PC-3 (cell line): ENCODE data around the gene TAF1C. TPM values are rescaled to one million over a fixed set of nuclear protein-coding genes. Genes with fewer than 3 reads are reported as not detected.

ENCODE experiments used
- ATAC-seq: fragments of 200-7000 bp; cut with Tn5 transposase; 2 replicates; pipeline ENCODE4 v1.9.1; 2020; ENCODE audit warnings: mild to moderate bottlenecking, moderate library complexity
- BruUV-seq: library from RNA; stranded (reverse); fragments of 400-500 nt; replicated peaks from 2 replicates; lab custom pipeline; 2021; lab: Mats Ljungman, UMichigan
- CTCF ChIA-PET: fragments of 300-600 bp; sonication (Branson Sonifier 250); formaldehyde crosslinking; loops from one replicate; lab custom pipeline; 2022; ENCODE audit warnings: antibody characterized with exemption; lab: Charles Lee
- POLR2A ChIA-PET: fragments of 300-600 bp; sonication (Branson Sonifier 250); formaldehyde crosslinking; loops from one replicate; lab custom pipeline; 2022; ENCODE audit warnings: antibody characterized with exemption; ENCODE audit not compliant: unreplicated experiment; lab: Charles Lee
- DNase-seq: peaks from one replicate; pipeline ENCODE4 v3.0.0-alpha.2; 2015
- H2AFZ ChIP-seq: fragments of 300-600 bp; sonication (generic); 2 replicates; pipeline ENCODE4 v1.6.0; 2016; ENCODE audit warnings: antibody characterized with exemption, low read length
- H3F3A ChIP-seq: fragments of 300-600 bp; sonication (generic); one replicate; pipeline ENCODE4 v1.6.0; 2017; ENCODE audit warnings: antibody characterized with exemption, low read length, control low read depth, mild to moderate bottlenecking; ENCODE audit not compliant: unreplicated experiment
- H3K27ac ChIP-seq: fragments of 300-600 bp; sonication (generic); 2 replicates; pipeline ENCODE4 v1.5.1; 2016; ENCODE audit warnings: mild to moderate bottlenecking, low read length
- H3K27me3 ChIP-seq: fragments of 300-600 bp; sonication (generic); 2 replicates; pipeline ENCODE4 v1.6.1; 2016; ENCODE audit warnings: low read length, mixed read lengths
- H3K36me3 ChIP-seq: fragments of 300-600 bp; sonication (generic); 2 replicates; pipeline ENCODE4 v1.6.1; 2016; ENCODE audit warnings: low read depth, mixed run types, low read length, mixed read lengths
- H3K4me1 ChIP-seq: fragments of 300-600 bp; sonication (generic); 2 replicates; pipeline ENCODE4 v1.5.1; 2016; ENCODE audit warnings: low read length; ENCODE audit not compliant: insufficient read depth
- H3K4me2 ChIP-seq: fragments of 300-600 bp; sonication (generic); 2 replicates; pipeline ENCODE4 v1.6.0; 2016; ENCODE audit warnings: low read length
- H3K4me3 ChIP-seq: fragments of 300-600 bp; sonication (generic); 2 replicates; pipeline ENCODE4 v1.5.1; 2016; ENCODE audit warnings: mild to moderate bottlenecking, low read length, mixed read lengths
- H3K79me2 ChIP-seq: fragments of 300-600 bp; sonication (generic); 2 replicates; pipeline ENCODE4 v1.6.1; 2017; ENCODE audit warnings: low read length, mixed read lengths
- H3K9ac ChIP-seq: fragments of 300-600 bp; sonication (generic); 2 replicates; pipeline ENCODE4 v1.6.0; 2016; ENCODE audit warnings: mild to moderate bottlenecking, low read length
- H3K9me2 ChIP-seq: fragments of 300-600 bp; sonication (generic); replicated peaks from 2 replicates; pipeline ENCODE4 v1.6.1; 2016; ENCODE audit warnings: mixed run types, low read length, mixed read lengths
- H3K9me3 ChIP-seq: fragments of 300-600 bp; sonication (generic); 2 replicates; pipeline ENCODE4 v1.6.1; 2016; ENCODE audit warnings: low read length, mixed read lengths
- H4K20me1 ChIP-seq: fragments of 300-600 bp; sonication (generic); 2 replicates; pipeline ENCODE4 v1.6.1; 2016; ENCODE audit warnings: low read length, mixed read lengths
- CTCF ChIP-seq: fragments of 300-600 bp; sonication (generic); conservative IDR thresholded peaks from 2 replicates; pipeline ENCODE4 v1.5.1; 2017; ENCODE audit warnings: antibody characterized with exemption, low read depth, mild to moderate bottlenecking, low read length
- EZH2 ChIP-seq: fragments of 300-600 bp; sonication (generic); IDR thresholded peaks from one replicate; pipeline ENCODE4 v1.6.1; 2017; ENCODE audit warnings: antibody characterized with exemption, mild to moderate bottlenecking, low read length; ENCODE audit not compliant: unreplicated experiment
- EZH2phosphoT487 ChIP-seq: fragments of 300-600 bp; sonication (generic); IDR thresholded peaks from 2 replicates; pipeline ENCODE4 v1.6.1; 2018; ENCODE audit warnings: mild to moderate bottlenecking, antibody characterized with exemption, low read length, borderline replicate concordance
- intact Hi-C: fragments of 100-400 bp; cut with micrococcal nuclease; formaldehyde crosslinking; loops from 2 replicates; pipeline ENCODE4 v1.9.0; 2023
- total RNA-seq: library from RNA; depleted of rRNA; stranded (reverse); fragments of >200 nt; gene quantifications from 2 replicates; pipeline ENCODE4 v1.2.3, GENCODE V29; 2014

The TAF1C gene
- total RNA-seq, 1 experiment from 2014 or later, result 21.8 TPM

- H3F3A ChIP-seq, result no peaks in the 10 kb centered on the region
- H3K4me2 ChIP-seq, result no peak overlapping the region
- H3K36me3 ChIP-seq, result no peaks in the 10 kb centered on the region; the same call in 1 of the 2 replicates
- TF ChIP-seq CTCF, result no peak
- TF ChIP-seq EZH2phosphoT487, result no peak
- no peak for TF ChIP-seq EZH2
- ATAC-seq (no peak), DNase-seq (no peak)
- POLR2A ChIA-PET, result interaction anchor here (0.6 kb wide), 1 partner anchor 42 kb away, joined by 4 read pairs; no protein-coding TSS in a partner anchor
- H4K20me1 ChIP-seq, result no peaks in the 10 kb centered on the region
- no peak overlapping the region for H3K9ac ChIP-seq
- H3K27ac ChIP-seq, result no peak overlapping the region
- H3K9me3 ChIP-seq, result no peaks in the 10 kb centered on the region
- H3K27me3 ChIP-seq, result no peaks in the 10 kb centered on the region
- no peak overlapping the region for H2AFZ ChIP-seq
- no peak overlapping the region for H3K4me3 ChIP-seq
- intact Hi-C loops, result loop anchor here (5.0 kb wide), 1 partner anchor 222 kb away; no protein-coding TSS in a partner anchor
- H3K9me2 ChIP-seq, result no peaks in the 10 kb centered on the region
- H3K4me1 ChIP-seq, result peaks cover 20% of the 10 kb centered on the region
- peaks cover 8% of the 10 kb centered on the region for H3K79me2 ChIP-seq
- no TSS peak for BruUV-seq
- CTCF ChIA-PET, result no interaction called here
Observed at GRCh38 chr16:84179612-84180320, 7.1 kb downstream of the TAF1C start.

- BruUV-seq, result no TSS peak
- intact Hi-C loops, result loop anchor here (5.0 kb wide), 1 partner anchor 222 kb away; no protein-coding TSS in a partner anchor
- no peaks in the 10 kb centered on the region; the same call in 1 of the 2 replicates for H3K36me3 ChIP-seq
- H3K9me3 ChIP-seq, result no peaks in the 10 kb centered on the region
- H3K79me2 ChIP-seq, result peaks cover under 1% of the 10 kb centered on the region; the same call in 1 of the 2 replicates
- POLR2A ChIA-PET, result interaction anchor here (0.6 kb wide), 1 partner anchor 43 kb away, joined by 4 read pairs; no protein-coding TSS in a partner anchor
- no peaks in the 10 kb centered on the region for H3K27me3 ChIP-seq
- H3K4me1 ChIP-seq, result peaks cover 20% of the 10 kb centered on the region
- H3K9me2 ChIP-seq, result no peaks in the 10 kb centered on the region
- no peak overlapping the region for H3K4me3 ChIP-seq
- ATAC-seq (no peak), DNase-seq (no peak)
- no peaks in the 10 kb centered on the region for H3F3A ChIP-seq
- no peak overlapping the region for H3K4me2 ChIP-seq
- no peak overlapping the region for H2AFZ ChIP-seq
- no peak overlapping the region for H3K9ac ChIP-seq
- CTCF ChIA-PET, result interaction anchor here (0.6 kb wide), 1 partner anchor 8 kb away, joined by 3 read pairs; the partner anchor contains the start of gene TAF1C
- TF ChIP-seq EZH2 (no peak), CTCF (no peak), EZH2phosphoT487 (no peak)
- no peaks in the 10 kb centered on the region for H4K20me1 ChIP-seq
- H3K27ac ChIP-seq, result no peak overlapping the region
Observed at GRCh38 chr16:84178892-84179611, 7.8 kb downstream of the TAF1C start.
